ENCODE data around the gene USP14. TPM values are rescaled to one million over a fixed set of nuclear protein-coding genes. Genes with fewer than 3 reads are reported as not detected.

Gene USP14
- total RNA-seq, 1 donor from 2014 or later, result 47.8 TPM

DNA sequence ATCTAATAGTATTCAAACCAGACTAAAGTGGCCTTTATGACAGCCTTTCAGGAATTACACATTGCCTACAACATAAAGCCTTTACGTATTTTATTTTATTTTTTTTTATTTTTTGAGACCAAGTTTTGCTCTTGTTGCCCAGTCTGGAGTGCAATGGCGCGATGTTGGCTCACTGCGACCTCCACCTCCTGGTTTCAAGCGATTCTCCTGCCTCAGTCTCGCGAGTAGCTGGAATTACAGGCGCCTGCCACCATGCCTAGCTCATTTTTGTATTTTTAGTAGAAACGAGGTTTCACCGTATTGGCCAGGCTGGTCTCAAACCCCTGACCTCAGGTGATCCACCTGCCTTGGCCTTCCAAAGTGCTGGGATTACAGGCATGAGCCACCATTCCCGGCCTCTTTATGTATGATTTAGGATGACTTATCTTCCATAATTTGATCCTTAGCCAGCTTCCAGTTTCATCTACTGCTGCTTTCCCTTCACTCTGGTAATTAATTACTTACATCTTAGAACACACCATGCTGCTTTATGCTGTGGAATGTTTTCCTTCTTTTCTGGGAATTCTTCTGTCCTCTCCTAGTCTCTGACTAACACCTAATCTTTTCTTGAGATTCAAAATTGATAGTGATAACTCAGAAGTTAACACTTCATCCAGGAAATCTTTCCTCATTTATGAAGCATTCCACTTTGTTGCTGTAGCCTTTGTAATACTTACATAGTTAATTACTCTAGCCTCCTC is 2.6 kb downstream of the USP14 start:
- Histone ChIP-seq H3K27me3 (no peaks in the 10 kb centered on the region), H3K27ac (no peak overlapping the region), H3K36me3 (peaks cover 26% of the 10 kb centered on the region), H3K4me3 (no peak overlapping the region), H3K4me1 (peaks cover 18% of the 10 kb centered on the region), H3K9me3 (no peaks in the 10 kb centered on the region)
- no peak for TF ChIP-seq CTCF (IDR thresholded peaks at IDR 0.05)
- ATAC-seq (no peak), DNase-seq (no peak)
- intact Hi-C loops (cut with DNase I), result no loop called here

GRCh38 chr18:172361-172760 is 14.0 kb downstream of the USP14 start:
- no peaks in the 10 kb centered on the region for H3K9me3 ChIP-seq
- no peak overlapping the region for H3K27ac ChIP-seq
- no peak for TF ChIP-seq CTCF (IDR thresholded peaks at IDR 0.05)
- no peak for ATAC-seq
- H3K4me3 ChIP-seq, result no peak overlapping the region
- DNase-seq, result no peak
- H3K27me3 ChIP-seq, result no peaks in the 10 kb centered on the region
- H3K4me1 ChIP-seq, result no peaks in the 10 kb centered on the region
- H3K36me3 ChIP-seq, result peaks cover 47% of the 10 kb centered on the region
- intact Hi-C loops (cut with DNase I), result no loop called here

DNA sequence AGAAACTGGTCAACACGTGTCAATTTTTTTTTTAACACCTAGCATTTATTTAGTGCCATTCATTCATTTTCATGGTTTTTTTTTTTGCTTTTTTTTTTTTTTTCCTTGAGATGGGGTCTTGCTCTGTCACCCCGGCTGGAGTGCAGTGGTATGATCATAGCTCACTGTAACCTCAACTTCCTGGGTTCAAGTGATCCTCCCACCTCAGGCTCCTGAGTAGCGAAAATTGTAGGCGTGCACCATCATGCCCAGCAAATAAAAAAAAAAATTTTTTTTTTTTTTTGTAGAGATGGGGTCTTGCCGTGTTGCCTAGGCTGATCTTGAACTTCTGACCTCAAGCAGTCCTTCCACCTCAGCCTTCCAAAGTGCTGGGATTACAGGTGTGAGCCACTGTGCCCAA is 21.1 kb downstream of the USP14 start:
- Histone ChIP-seq H3K36me3 (peaks cover 35% of the 10 kb centered on the region), H3K4me3 (no peak overlapping the region), H3K4me1 (no peaks in the 10 kb centered on the region), H3K27me3 (no peaks in the 10 kb centered on the region), H3K9me3 (no peaks in the 10 kb centered on the region), H3K27ac (no peak overlapping the region)
- DNase-seq (no peak), ATAC-seq (no peak)
- intact Hi-C loops (cut with DNase I), result no loop called here
- TF ChIP-seq CTCF (IDR thresholded peaks at IDR 0.05), result no peak

DNA sequence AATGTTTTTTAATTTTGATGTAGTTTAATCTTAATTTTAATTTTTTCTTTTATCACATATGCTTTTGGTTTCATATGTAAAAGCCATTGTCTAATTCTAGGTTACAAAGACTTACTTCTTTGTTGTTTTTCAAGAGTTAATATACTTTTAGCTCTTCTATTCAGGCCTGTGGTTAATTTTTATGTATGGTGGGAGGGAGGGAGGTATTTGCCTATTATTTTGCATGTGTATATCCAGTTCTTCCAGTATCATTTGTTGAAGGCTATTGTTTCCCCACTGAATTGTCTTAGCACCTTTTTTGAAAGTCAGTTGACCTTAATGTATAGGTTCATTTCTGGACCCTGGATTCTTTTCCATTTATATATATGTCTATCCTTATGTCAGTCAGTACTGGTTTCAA is 23.4 kb downstream of the USP14 start:
- H3K4me1 ChIP-seq, result no peaks in the 10 kb centered on the region
- H3K27ac ChIP-seq, result no peak overlapping the region
- H3K4me3 ChIP-seq, result no peak overlapping the region
- intact Hi-C loops (cut with DNase I), result no loop called here
- ATAC-seq (no peak), DNase-seq (no peak)
- H3K27me3 ChIP-seq, result no peaks in the 10 kb centered on the region
- H3K36me3 ChIP-seq, result peaks cover 45% of the 10 kb centered on the region
- H3K9me3 ChIP-seq, result no peaks in the 10 kb centered on the region
- TF ChIP-seq CTCF (IDR thresholded peaks at IDR 0.05), result no peak

- Histone ChIP-seq H3K4me3 (no peak overlapping the region), H3K27me3 (no peaks in the 10 kb centered on the region), H3K36me3 (peaks cover 45% of the 10 kb centered on the region), H3K27ac (no peak overlapping the region), H3K9me3 (no peaks in the 10 kb centered on the region), H3K4me1 (no peaks in the 10 kb centered on the region)
- intact Hi-C loops (cut with DNase I), result no loop called here
- no peak for TF ChIP-seq CTCF (IDR thresholded peaks at IDR 0.05)
- no peak for ATAC-seq
- no peak for DNase-seq
Observed at GRCh38 chr18:183769-184168, 25.4 kb downstream of the USP14 start.

DNA sequence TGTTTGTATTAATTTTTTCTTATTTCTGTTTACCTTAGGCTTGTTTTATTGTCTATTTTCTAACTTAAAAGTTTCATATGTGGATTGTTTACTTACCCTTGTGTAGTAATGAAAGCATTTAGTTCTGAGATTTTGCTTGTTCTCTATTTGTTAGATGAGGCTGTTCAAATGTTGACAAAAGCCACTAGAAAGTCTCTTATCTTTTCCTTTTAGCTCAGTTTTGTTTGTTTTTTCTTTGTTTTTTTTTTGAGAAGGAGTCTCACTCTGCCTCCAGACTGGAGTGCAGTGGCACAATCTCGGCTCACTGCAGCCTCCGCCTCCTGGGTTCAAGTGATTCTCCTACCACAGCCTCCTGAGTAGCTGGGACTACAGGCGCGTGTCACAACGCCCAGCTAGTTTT is 30.9 kb downstream of the USP14 start:
- Histone ChIP-seq H3K27ac (no peak overlapping the region), H3K4me1 (no peaks in the 10 kb centered on the region), H3K9me3 (no peaks in the 10 kb centered on the region), H3K36me3 (peaks cover 10% of the 10 kb centered on the region), H3K27me3 (no peaks in the 10 kb centered on the region), H3K4me3 (no peak overlapping the region)
- ATAC-seq (no peak), DNase-seq (no peak)
- intact Hi-C loops (cut with DNase I), result no loop called here
- TF ChIP-seq CTCF (IDR thresholded peaks at IDR 0.05), result no peak
